ENCODE measurements around the gene PRPF8. TPM values are rescaled to one million over a fixed set of nuclear protein-coding genes. Genes with fewer than 3 reads are reported as not detected.

PRPF8 gene
- total and polyA plus RNA-seq, 7 donors, result 25.9 to 155 (median 115) TPM

DNA sequence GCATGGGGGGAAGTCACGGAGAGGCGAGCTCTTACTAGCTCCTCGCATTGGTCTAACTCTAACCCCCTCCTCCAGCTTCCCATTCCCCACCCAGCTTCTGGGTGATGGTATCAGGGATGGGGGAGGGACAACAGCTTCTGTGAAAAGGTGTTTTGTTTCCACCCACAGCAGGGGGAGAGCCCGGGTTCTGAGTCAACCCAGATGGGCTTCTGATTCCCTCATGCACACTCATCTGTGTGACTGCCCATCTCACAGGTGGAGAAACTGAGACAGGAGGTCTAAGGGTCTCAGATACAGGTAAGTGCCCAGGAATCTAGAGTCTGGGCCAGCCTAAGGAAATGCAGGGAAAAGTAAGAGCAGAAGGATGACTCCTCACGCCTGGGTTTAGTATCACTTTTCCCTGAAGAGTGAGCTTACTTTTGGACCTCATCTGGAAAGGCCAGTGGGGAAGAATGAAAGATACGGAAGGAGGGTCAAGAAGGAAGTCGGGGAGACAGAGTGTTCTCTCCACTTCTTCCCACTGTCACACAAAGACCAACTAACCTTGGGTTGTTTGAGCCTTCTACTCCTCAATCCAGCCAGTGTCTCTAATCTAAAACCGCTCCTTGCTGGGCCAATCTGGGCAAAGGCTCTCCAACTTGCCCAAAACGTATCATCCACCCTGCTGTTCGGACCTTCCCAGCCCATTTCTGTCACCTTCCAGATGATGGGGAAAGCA, 28.7 kb upstream of the PRPF8 start:
- Histone ChIP-seq H3K9me3 (no peaks in the 10 kb centered on the region), H3K4me1 (peaks cover 0 to 50% (median 43%) of the 10 kb centered on the region in 4 donors), H3K36me3 (peaks cover 0 to 27% (median 12%) of the 10 kb centered on the region in 4 donors), H3K27me3 (no peaks in the 10 kb centered on the region), H3K27ac (peak overlapping the region; percentile 99 to 100 (median 100)), H3K4me3 (peak overlapping the region in 2 of 4 donors; percentile 94 to 99)
- no peak for DNase-seq
- intact Hi-C loops (cut with DNase I), result no loop called here
- TF ChIP-seq POLR2AphosphoS5 (IDR thresholded peaks at IDR 0.05) (no peak), EP300 (IDR thresholded peaks at IDR 0.05) (no peak)
- 58 to 77% methylated on average over 10 of the region's 10 CpGs for WGBS, 2 donors

DNA sequence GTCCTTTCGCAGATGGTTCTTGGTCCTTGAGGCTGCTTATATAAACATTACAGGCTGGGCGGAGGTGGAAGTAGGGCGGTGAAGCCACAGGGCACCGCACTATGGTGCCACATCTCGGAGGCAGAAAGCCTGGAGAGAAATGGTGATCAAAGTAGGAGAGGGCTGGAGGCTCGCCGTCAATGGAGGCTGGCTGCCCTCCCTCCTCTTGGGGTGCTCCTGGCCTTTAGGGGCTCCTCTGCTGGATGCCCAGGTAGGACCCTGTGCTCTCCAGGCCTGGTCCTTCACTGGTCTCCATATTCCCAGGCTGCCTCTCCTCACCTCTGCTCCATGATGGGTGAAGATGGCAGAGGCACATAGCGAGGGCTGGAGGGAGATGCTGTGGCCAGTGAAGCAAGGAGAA, 27.6 kb upstream of the PRPF8 start:
- Histone ChIP-seq H3K4me1 (peaks cover 0 to 42% (median 34%) of the 10 kb centered on the region in 4 donors), H3K36me3 (peaks cover 0 to 27% (median 12%) of the 10 kb centered on the region in 4 donors), H3K4me3 (no peak overlapping the region), H3K27me3 (no peaks in the 10 kb centered on the region), H3K9me3 (no peaks in the 10 kb centered on the region), H3K27ac (peak overlapping the region in 3 of 4 donors; percentile 99 to 100 (median 99))
- WGBS, 2 donors, result 81 to 93% methylated on average over 8 of the region's 8 CpGs
- intact Hi-C loops (cut with DNase I), result no loop called here
- no peak for DNase-seq
- TF ChIP-seq EP300 (IDR thresholded peaks at IDR 0.05) (no peak), POLR2AphosphoS5 (IDR thresholded peaks at IDR 0.05) (no peak), POLR2A (IDR thresholded peaks at IDR 0.05) (no peak)
- TF ChIP-seq, protein P1, sequence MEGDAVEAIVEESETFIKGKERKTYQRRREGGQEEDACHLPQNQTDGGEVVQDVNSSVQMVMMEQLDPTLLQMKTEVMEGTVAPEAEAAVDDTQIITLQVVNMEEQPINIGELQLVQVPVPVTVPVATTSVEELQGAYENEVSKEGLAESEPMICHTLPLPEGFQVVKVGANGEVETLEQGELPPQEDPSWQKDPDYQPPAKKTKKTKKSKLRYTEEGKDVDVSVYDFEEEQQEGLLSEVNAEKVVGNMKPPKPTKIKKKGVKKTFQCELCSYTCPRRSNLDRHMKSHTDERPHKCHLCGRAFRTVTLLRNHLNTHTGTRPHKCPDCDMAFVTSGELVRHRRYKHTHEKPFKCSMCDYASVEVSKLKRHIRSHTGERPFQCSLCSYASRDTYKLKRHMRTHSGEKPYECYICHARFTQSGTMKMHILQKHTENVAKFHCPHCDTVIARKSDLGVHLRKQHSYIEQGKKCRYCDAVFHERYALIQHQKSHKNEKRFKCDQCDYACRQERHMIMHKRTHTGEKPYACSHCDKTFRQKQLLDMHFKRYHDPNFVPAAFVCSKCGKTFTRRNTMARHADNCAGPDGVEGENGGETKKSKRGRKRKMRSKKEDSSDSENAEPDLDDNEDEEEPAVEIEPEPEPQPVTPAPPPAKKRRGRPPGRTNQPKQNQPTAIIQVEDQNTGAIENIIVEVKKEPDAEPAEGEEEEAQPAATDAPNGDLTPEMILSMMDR (IDR thresholded peaks at IDR 0.05), result no peak

DNA sequence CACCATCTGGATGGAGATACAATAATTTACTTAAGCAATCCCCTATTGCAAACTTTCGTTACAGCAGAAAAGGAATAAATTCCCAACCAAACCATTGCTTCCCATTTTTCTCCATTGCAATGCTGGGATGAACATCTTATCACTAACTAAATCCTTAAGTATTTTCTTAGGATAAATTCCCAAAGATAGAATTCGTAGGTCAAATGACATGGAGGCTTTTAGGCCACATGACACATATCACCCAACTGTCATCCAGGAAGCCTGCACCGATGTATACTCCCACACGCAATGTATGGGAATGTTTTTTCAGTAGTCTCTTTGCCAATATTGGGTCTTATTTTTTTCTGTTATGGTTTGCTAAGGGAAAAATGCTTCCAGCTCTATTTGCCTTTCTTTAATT, 27.1 kb upstream of the PRPF8 start:
- H3K4me3 ChIP-seq, result no peak overlapping the region
- intact Hi-C loops (cut with DNase I), result loop anchor here (2.0 kb wide), 1 partner anchor 27 kb away; the partner anchor contains the start of gene PRPF8
- peaks cover 0 to 42% (median 34%) of the 10 kb centered on the region in 4 donors for H3K4me1 ChIP-seq
- peaks cover 0 to 27% (median 12%) of the 10 kb centered on the region in 4 donors for H3K36me3 ChIP-seq
- H3K27me3 ChIP-seq, result no peaks in the 10 kb centered on the region
- no peaks in the 10 kb centered on the region for H3K9me3 ChIP-seq
- H3K27ac ChIP-seq, result peak overlapping the region in 2 of 4 donors; percentile 99 to 100
- 88 to 92% methylated on average over 4 of the region's 4 CpGs for WGBS, 2 donors
- DNase-seq, result no peak
- TF ChIP-seq, protein P1 (IDR thresholded peaks at IDR 0.05), result no peak
- no peak for TF ChIP-seq POLR2AphosphoS5 (IDR thresholded peaks at IDR 0.05)
- TF ChIP-seq EP300 (IDR thresholded peaks at IDR 0.05), result no peak
- no peak for TF ChIP-seq POLR2A (IDR thresholded peaks at IDR 0.05)

DNA sequence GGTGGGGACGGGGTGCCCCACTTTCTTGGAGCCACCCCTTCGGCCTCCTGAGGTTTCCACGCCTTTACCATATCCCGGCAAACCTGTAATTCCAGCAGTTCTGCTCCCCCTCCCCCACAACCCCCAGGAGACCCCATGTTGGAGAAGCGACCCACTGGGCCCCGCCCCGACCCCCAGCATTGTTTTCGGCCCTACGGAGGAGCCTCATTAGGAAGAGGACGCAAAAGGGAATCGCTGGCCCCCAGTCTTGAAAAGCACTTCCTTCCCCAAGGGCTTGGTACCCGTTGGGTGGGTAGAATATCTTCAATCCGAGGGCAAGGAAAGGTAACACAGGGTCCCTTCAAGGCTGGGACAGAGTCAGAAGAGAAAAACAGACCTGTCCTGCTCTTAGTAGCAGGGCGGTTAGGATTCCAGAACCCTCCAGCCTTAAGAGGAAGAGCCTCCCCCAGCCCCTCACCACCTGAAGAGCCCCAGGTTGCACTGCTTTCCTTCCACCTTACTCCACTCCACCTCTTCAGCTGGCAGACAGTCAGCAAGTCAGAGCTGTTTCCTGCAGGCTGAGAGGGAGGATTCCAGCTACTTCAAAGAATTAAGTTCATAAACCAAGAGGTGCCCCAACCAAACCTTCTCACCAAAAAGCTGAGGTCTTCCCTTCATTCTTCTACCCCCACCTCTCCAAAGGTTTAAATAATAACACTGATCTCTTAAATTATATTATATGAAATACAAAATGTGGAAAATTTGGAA, 26.3 kb upstream of the PRPF8 start:
- intact Hi-C loops (cut with DNase I), result loop anchor here (2.0 kb wide), 1 partner anchor 26 kb away; the partner anchor contains the start of gene PRPF8
- H3K27me3 ChIP-seq, result no peaks in the 10 kb centered on the region
- TF ChIP-seq POLR2A (IDR thresholded peaks at IDR 0.05) (no peak), POLR2AphosphoS5 (IDR thresholded peaks at IDR 0.05) (no peak), EP300 (IDR thresholded peaks at IDR 0.05) (no peak)
- TF ChIP-seq, protein P1 (IDR thresholded peaks at IDR 0.05), result no peak
- no peak for DNase-seq
- H3K27ac ChIP-seq, result peak overlapping the region; percentile 76 to 85 (median 82)
- H3K4me1 ChIP-seq, result peaks cover 0 to 42% (median 34%) of the 10 kb centered on the region in 4 donors
- 13 to 27% methylated on average over 14 of the region's 14 CpGs for WGBS, 2 donors
- H3K9me3 ChIP-seq, result no peaks in the 10 kb centered on the region
- peaks cover 0 to 27% (median 12%) of the 10 kb centered on the region in 4 donors for H3K36me3 ChIP-seq
- peak overlapping the region; percentile 63 to 91 (median 64) for H3K4me3 ChIP-seq
